ENCODE results near the gene FAM120B. TPM values are rescaled to one million over a fixed set of nuclear protein-coding genes. Genes with fewer than 3 reads are reported as not detected.
"Not testable (repeated sequence)": the region's sequence is repeated elsewhere in the genome, so short reads cannot be mapped to it uniquely, and the experiment has no call there.

The FAM120B gene
- total RNA-seq, 6 experiments from 2014 or later = 9.5 to 15.7 (median 13.1) TPM

- Histone ChIP-seq H3K27ac (no peak overlapping the region), H3K9me3 (no peaks in the 10 kb centered on the region), H3K36me3 (peaks cover 0 to 27% (median 0%) of the 10 kb centered on the region in 4 donors), H3K4me1 (no peaks in the 10 kb centered on the region), H3K4me3 (no peak overlapping the region), H3K27me3 (no peaks in the 10 kb centered on the region)
- DNase-seq (no peak), ATAC-seq (no peak)
- WGBS (ENCODE audit: insufficient coverage, low coverage, low lambda C conversion rate, missing lambda C conversion rate) = 98% methylated on average over 6 of the region's 13 CpGs
- intact Hi-C loops (cut with DNase I) = no loop called here
- TF ChIP-seq POLR2A (IDR thresholded peaks at IDR 0.05) (no peak), CTCF (IDR thresholded peaks at IDR 0.05) (no peak)
Measured at GRCh38 chr6:170407200-170407599, 100.6 kb downstream of the FAM120B start.

GRCh38 chr6:170407932-170408331 is 101.4 kb downstream of the FAM120B start:
- 58% methylated on average over 3 of the region's 4 CpGs for WGBS (ENCODE audit: insufficient coverage, low coverage, low lambda C conversion rate, missing lambda C conversion rate)
- intact Hi-C loops (cut with DNase I) = no loop called here
- H3K4me3 ChIP-seq = no peak overlapping the region
- H3K9me3 ChIP-seq = no peaks in the 10 kb centered on the region
- H3K4me1 ChIP-seq = no peaks in the 10 kb centered on the region
- no peak for TF ChIP-seq CTCF (IDR thresholded peaks at IDR 0.05)
- H3K27me3 ChIP-seq = no peaks in the 10 kb centered on the region
- no peak for DNase-seq
- ATAC-seq = peak in 1 of 4 donors; percentile 11
- H3K36me3 ChIP-seq = peaks cover 0 to 27% (median 0%) of the 10 kb centered on the region in 4 donors
- H3K27ac ChIP-seq = no peak overlapping the region

GRCh38 chr6:170409746-170410145 is 103.2 kb downstream of the FAM120B start:
- H3K4me3 ChIP-seq; H3K9me3 ChIP-seq; intact Hi-C loops (cut with DNase I); H3K27ac ChIP-seq; DNase-seq; H3K4me1 ChIP-seq; H3K27me3 ChIP-seq; ATAC-seq: not testable (repeated sequence)
- H3K36me3 ChIP-seq = peaks cover 0 to 14% (median 0%) of the 10 kb centered on the region in 4 donors
- WGBS (ENCODE audit: insufficient coverage, low coverage, low lambda C conversion rate, missing lambda C conversion rate) = 86% methylated on average over 7 of the region's 8 CpGs

- peaks cover 0 to 9% (median 0%) of the 10 kb centered on the region in 4 donors for H3K36me3 ChIP-seq
- no peak overlapping the region for H3K27ac ChIP-seq
Measured at GRCh38 chr6:170410241-170410640, 103.7 kb downstream of the FAM120B start.

GRCh38 chr6:170415318-170415717 is 108.8 kb downstream of the FAM120B start:
- Histone ChIP-seq H3K36me3 (no peaks in the 10 kb centered on the region), H3K9me3 (no peaks in the 10 kb centered on the region), H3K27ac (no peak overlapping the region), H3K27me3 (no peaks in the 10 kb centered on the region), H3K4me1 (no peaks in the 10 kb centered on the region), H3K4me3 (no peak overlapping the region)
- intact Hi-C loops (cut with DNase I) = no loop called here
- DNase-seq = no peak
- 79% methylated on average over 2 of the region's 4 CpGs for WGBS (ENCODE audit: insufficient coverage, low coverage, low lambda C conversion rate, missing lambda C conversion rate)
- no peak for ATAC-seq
- TF ChIP-seq CTCF (IDR thresholded peaks at IDR 0.05) (no peak), POLR2A (IDR thresholded peaks at IDR 0.05) (no peak)

More at GRCh38 chr6:170410241-170410640, 103.7 kb downstream of the FAM120B start:
- TF ChIP-seq CTCF (IDR thresholded peaks at IDR 0.05) = no peak
- TF ChIP-seq POLR2A (IDR thresholded peaks at IDR 0.05) = no peak
- no peaks in the 10 kb centered on the region for H3K27me3 ChIP-seq
- DNase-seq = no peak
- 95% methylated on average over 4 of the region's 5 CpGs for WGBS (ENCODE audit: insufficient coverage, low coverage, low lambda C conversion rate, missing lambda C conversion rate)
- no peaks in the 10 kb centered on the region for H3K4me1 ChIP-seq
- no peaks in the 10 kb centered on the region for H3K9me3 ChIP-seq
- intact Hi-C loops (cut with DNase I) = no loop called here
- ATAC-seq = no peak
- H3K4me3 ChIP-seq = no peak overlapping the region
